ENCODE measurements around the gene EMC10.
"Not testable (repeated sequence)": the region's sequence is repeated elsewhere in the genome, so short reads cannot be mapped to it uniquely, and the experiment has no call there.

EMC10 gene

GRCh38 chr19:50467566-50467965 is 8.7 kb upstream of the EMC10 start:
- DNase-seq (ENCODE audit: low read depth), result no peak
- no peak overlapping the region for H3K4me3 ChIP-seq (ENCODE audit: low read depth, low read length)
- no peak for TF ChIP-seq CTCF (IDR thresholded peaks at IDR 0.05; ENCODE audit: insufficient read depth, low read depth, low read length, missing control alignments)

- no peak for TF ChIP-seq CTCF (IDR thresholded peaks at IDR 0.05; ENCODE audit: insufficient read depth, low read depth, low read length, missing control alignments)
- H3K4me3 ChIP-seq (ENCODE audit: low read depth, low read length), result no peak overlapping the region
- DNase-seq (ENCODE audit: low read depth), result no peak
Observed at GRCh38 chr19:50468818-50469217, 7.5 kb upstream of the EMC10 start.

- DNase-seq (ENCODE audit: low read depth); H3K4me3 ChIP-seq (ENCODE audit: low read depth, low read length): not testable (repeated sequence)
Observed at GRCh38 chr19:50473336-50473735, 3.0 kb upstream of the EMC10 start.

- no peak for DNase-seq (ENCODE audit: low read depth)
- no peak for TF ChIP-seq CTCF (IDR thresholded peaks at IDR 0.05; ENCODE audit: insufficient read depth, low read depth, low read length, missing control alignments)
- no peak overlapping the region for H3K4me3 ChIP-seq (ENCODE audit: low read depth, low read length)
Observed at GRCh38 chr19:50475101-50475568, 1.2 kb upstream of the EMC10 start.

GRCh38 chr19:50475736-50476223 is 527 bp upstream of the EMC10 start:
- no peak for DNase-seq (ENCODE audit: low read depth)
- H3K4me3 ChIP-seq (ENCODE audit: low read depth, low read length), result no peak overlapping the region
- TF ChIP-seq CTCF (IDR thresholded peaks at IDR 0.05; ENCODE audit: insufficient read depth, low read depth, low read length, missing control alignments), result no peak

- no peak for TF ChIP-seq CTCF (IDR thresholded peaks at IDR 0.05; ENCODE audit: insufficient read depth, low read depth, low read length, missing control alignments)
- peak overlapping the region; percentile 88 for H3K4me3 ChIP-seq (ENCODE audit: low read depth, low read length)
- DNase-seq (ENCODE audit: low read depth), result no peak
Observed at GRCh38 chr19:50476907-50477238, 566 bp downstream of the EMC10 start.

GRCh38 chr19:50477751-50478515 is 1.6 kb downstream of the EMC10 start:
- no peak for TF ChIP-seq CTCF (IDR thresholded peaks at IDR 0.05; ENCODE audit: insufficient read depth, low read depth, low read length, missing control alignments)
- no peak for DNase-seq (ENCODE audit: low read depth)
- no peak overlapping the region for H3K4me3 ChIP-seq (ENCODE audit: low read depth, low read length)

All from GM12865 (cell line).